Measurements from ENCODE around the gene SLC39A11. TPM values are rescaled to one million over a fixed set of nuclear protein-coding genes. Genes with fewer than 3 reads are reported as not detected.

Gene SLC39A11
- total RNA-seq, 2 donors from 2014 or later, result 27.8 to 39.6 TPM

- no peaks in the 10 kb centered on the region for H3K9me3 ChIP-seq
- H3K4me3 ChIP-seq, result no peak overlapping the region
- DNase-seq (no peak), ATAC-seq (no peak)
- H3K4me1 ChIP-seq, result no peaks in the 10 kb centered on the region
- H3K27ac ChIP-seq, result no peak overlapping the region
- no peaks in the 10 kb centered on the region for H3K27me3 ChIP-seq
- TF ChIP-seq POLR2A (IDR thresholded peaks at IDR 0.05), result no peak
- TF ChIP-seq, protein P1, sequence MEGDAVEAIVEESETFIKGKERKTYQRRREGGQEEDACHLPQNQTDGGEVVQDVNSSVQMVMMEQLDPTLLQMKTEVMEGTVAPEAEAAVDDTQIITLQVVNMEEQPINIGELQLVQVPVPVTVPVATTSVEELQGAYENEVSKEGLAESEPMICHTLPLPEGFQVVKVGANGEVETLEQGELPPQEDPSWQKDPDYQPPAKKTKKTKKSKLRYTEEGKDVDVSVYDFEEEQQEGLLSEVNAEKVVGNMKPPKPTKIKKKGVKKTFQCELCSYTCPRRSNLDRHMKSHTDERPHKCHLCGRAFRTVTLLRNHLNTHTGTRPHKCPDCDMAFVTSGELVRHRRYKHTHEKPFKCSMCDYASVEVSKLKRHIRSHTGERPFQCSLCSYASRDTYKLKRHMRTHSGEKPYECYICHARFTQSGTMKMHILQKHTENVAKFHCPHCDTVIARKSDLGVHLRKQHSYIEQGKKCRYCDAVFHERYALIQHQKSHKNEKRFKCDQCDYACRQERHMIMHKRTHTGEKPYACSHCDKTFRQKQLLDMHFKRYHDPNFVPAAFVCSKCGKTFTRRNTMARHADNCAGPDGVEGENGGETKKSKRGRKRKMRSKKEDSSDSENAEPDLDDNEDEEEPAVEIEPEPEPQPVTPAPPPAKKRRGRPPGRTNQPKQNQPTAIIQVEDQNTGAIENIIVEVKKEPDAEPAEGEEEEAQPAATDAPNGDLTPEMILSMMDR (IDR thresholded peaks at IDR 0.05), result no peak
- no peaks in the 10 kb centered on the region for H3K36me3 ChIP-seq (replicated peaks in 1 of 2; ENCODE audit: insufficient read depth in 1 of 2, low read depth in 2 of 2)
- intact Hi-C loops (cut with DNase I), result loop anchor here (10.0 kb wide), 1 partner anchor 62 kb away; no protein-coding TSS in a partner anchor
- 93 to 97% methylated on average over 2 of the region's 2 CpGs for WGBS, 2 donors
Measured at GRCh38 chr17:72677108-72677507, 415.4 kb downstream of the SLC39A11 start.

DNA sequence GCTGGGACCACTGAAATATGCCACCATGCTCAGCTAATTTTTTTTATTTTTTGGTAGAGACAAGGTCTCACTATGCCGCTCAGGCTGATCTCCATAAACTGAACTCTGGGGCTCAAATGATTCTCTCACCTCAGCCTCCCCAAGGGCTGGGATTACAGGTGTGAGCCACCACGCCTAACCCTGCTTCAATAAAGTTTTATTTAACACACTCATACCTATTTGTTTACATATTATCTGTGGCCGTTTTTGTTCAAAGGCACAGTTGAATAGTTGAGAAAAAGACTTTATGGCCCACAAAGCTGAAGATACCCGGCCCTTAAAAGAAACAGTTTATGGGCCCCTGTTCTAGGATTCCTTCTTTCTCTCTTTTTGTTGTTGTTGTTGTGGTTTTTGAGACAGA is 419.8 kb downstream of the SLC39A11 start:
- intact Hi-C loops (cut with DNase I), result loop anchor here (10.0 kb wide), 1 partner anchor 58 kb away; no protein-coding TSS in a partner anchor
- WGBS, 2 donors, result 91 to 94% methylated on average over 4 of the region's 4 CpGs
- no peak for TF ChIP-seq POLR2A (IDR thresholded peaks at IDR 0.05)
- TF ChIP-seq, protein P1 (IDR thresholded peaks at IDR 0.05), result no peak
- no peaks in the 10 kb centered on the region for H3K27me3 ChIP-seq
- no peaks in the 10 kb centered on the region for H3K4me1 ChIP-seq
- no peak overlapping the region for H3K4me3 ChIP-seq
- DNase-seq, result no peak
- no peak overlapping the region for H3K27ac ChIP-seq
- no peak for ATAC-seq
- no peaks in the 10 kb centered on the region for H3K9me3 ChIP-seq
- no peaks in the 10 kb centered on the region for H3K36me3 ChIP-seq (replicated peaks in 1 of 2; ENCODE audit: insufficient read depth in 1 of 2, low read depth in 2 of 2)

- DNase-seq (no peak), ATAC-seq (no peak)
- TF ChIP-seq, protein P1 (IDR thresholded peaks at IDR 0.05), result no peak
- TF ChIP-seq POLR2A (IDR thresholded peaks at IDR 0.05), result no peak
- intact Hi-C loops (cut with DNase I), result loop anchor here (10.0 kb wide), 1 partner anchor 56 kb away; no protein-coding TSS in a partner anchor
- Histone ChIP-seq H3K9me3 (no peaks in the 10 kb centered on the region), H3K4me3 (no peak overlapping the region), H3K36me3 (replicated peaks in 1 of 2; ENCODE audit: insufficient read depth in 1 of 2, low read depth in 2 of 2) (no peaks in the 10 kb centered on the region), H3K27me3 (no peaks in the 10 kb centered on the region), H3K27ac (no peak overlapping the region), H3K4me1 (no peaks in the 10 kb centered on the region)
Measured at GRCh38 chr17:72671016-72671415, 421.5 kb downstream of the SLC39A11 start.

DNA sequence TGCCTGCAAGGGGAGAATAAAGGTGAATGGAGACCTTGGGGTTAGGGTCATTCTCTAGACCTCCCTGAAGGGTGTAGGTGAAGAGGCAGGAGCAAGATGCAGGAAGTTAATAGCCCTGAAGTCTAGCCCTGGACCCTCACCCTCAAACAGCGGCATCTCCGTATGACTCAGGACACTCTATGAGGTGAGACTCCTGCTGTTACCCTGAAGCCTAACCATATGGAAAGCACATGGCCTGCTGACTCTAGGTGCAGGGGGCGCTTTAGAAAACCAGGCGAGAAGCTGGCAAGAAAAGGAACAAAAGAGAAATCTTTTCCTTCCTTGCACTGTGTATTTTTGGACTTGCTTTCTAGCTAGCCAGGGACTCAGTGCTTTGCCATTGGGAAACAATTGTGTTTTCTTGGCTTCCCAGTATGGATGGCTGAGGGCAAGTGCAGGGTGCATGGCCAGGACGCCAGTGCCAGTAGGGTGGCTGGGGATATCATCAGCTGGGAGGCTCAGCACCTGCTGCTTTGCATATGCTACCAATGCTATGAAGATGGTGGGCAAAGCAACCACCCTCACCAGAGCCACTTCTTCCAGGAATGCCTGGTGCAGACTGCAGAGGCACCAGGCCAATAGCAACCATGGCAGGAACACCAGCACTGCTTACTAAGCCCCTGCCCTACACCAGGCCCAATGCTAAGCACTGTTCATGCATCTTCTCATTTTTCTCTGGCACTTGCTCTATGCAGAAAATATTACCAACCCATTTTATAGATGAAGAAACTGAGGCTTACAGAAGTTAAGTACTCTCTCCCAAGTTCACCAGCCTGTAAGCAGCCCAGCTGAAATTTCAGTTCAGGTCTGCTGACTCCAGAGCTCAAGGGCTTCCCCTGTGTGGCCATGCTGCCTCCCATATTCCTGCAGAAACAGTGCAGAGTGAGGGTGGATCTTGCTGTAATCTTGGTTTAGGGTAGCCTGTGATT is 425.1 kb downstream of the SLC39A11 start:
- intact Hi-C loops (cut with DNase I), result no loop called here
- Histone ChIP-seq H3K4me1 (no peaks in the 10 kb centered on the region), H3K36me3 (replicated peaks in 1 of 2; ENCODE audit: insufficient read depth in 1 of 2, low read depth in 2 of 2) (no peaks in the 10 kb centered on the region), H3K4me3 (no peak overlapping the region), H3K9me3 (no peaks in the 10 kb centered on the region), H3K27me3 (no peaks in the 10 kb centered on the region), H3K27ac (no peak overlapping the region)
- DNase-seq, result no peak
- ATAC-seq, result no peak
- no peak for TF ChIP-seq POLR2A (IDR thresholded peaks at IDR 0.05)
- TF ChIP-seq, protein P1 (IDR thresholded peaks at IDR 0.05), result no peak
- 93 to 95% methylated on average over 5 of the region's 5 CpGs for WGBS, 2 donors

Measured in body of pancreas (tissue), 4 donors.